Tibial nerve (tissue), 4 donors: ENCODE measurements around the gene DTNB. TPM values are rescaled to one million over a fixed set of nuclear protein-coding genes. Genes with fewer than 3 reads are reported as not detected.
"Not testable (repeated sequence)": the region's sequence is repeated elsewhere in the genome, so short reads cannot be mapped to it uniquely, and the experiment has no call there.

Experiments used
- DNase-seq, 2 donors: peaks; one replicate each; pipeline ENCODE4 v3.0.0-alpha.2; 2019; ENCODE audit warnings: low spot score in 2 of 2
- H3K27ac ChIP-seq, 4 donors: fragments of 200-600 bp; sonication (generic) in 3 of 4; one replicate each; pipeline ENCODE4 v1.5.1; 2017 to 2019; ENCODE audit warnings: mild to moderate bottlenecking in 1 of 4
- H3K27me3 ChIP-seq, 2 donors: fragments of 200-600 bp; sonication (generic) in 1 of 2; one replicate each; pipeline versions ENCODE4 v1.5.1 to v1.6.0; 2017 to 2019
- H3K36me3 ChIP-seq, 3 donors: fragments of 200-600 bp; sonication (generic); one replicate each; pipeline ENCODE4 v1.5.1; 2018 to 2019
- H3K4me1 ChIP-seq, 4 donors: fragments of 200-600 bp; sonication (generic) in 3 of 4; one replicate each; pipeline ENCODE4 v1.5.1; 2017 to 2019
- H3K4me3 ChIP-seq, 4 donors: fragments of 200-600 bp; sonication (generic) in 3 of 4; one replicate each; pipeline ENCODE4 v1.5.1; 2017 to 2019; ENCODE audit warnings: mild to moderate bottlenecking in 1 of 4, moderate library complexity in 1 of 4
- H3K9me3 ChIP-seq, 4 donors: fragments of 200-600 bp; sonication (generic) in 3 of 4; one replicate each; pipeline ENCODE4 v1.5.1; 2017 to 2019
- EP300 ChIP-seq, 2 donors: sonication (generic); formaldehyde crosslinking; IDR thresholded peaks; one replicate each; pipeline ENCODE4 v1.6.1; 2017; ENCODE audit warnings: antibody characterized with exemption in 2 of 2, mild to moderate bottlenecking in 1 of 2
- POLR2A ChIP-seq, 2 donors: fragments of 450-650 bp; IDR thresholded peaks; one replicate each; pipeline ENCODE4 v1.6.1; 2017; ENCODE audit warnings: antibody characterized with exemption in 2 of 2, mild to moderate bottlenecking in 2 of 2, moderate library complexity in 2 of 2
- WGBS, 2 donors: methylation state at CpG; one replicate each; pipeline ENCODE4 v1.1.5; 2018; 5-methylcytosine and 5-hydroxymethylcytosine counted together
- total RNA-seq, 4 donors: library from RNA; depleted of rRNA; stranded (reverse); fragments of >200 nt; gene quantifications; one replicate each; pipeline ENCODE4 v1.1.0, GENCODE V29; 2016
- TF ChIP-seq, protein P1 (sequence below), 5 experiments: fragments of 200-600 bp in 3 of 5; fragments of 450-650 bp in 2 of 5; sonication (generic) in 3 of 5; IDR thresholded peaks; one replicate each; pipeline ENCODE4 v1.5.1; 2016 to 2019; ENCODE audit warnings: antibody characterized with exemption in 5 of 5, mild to moderate bottlenecking in 3 of 5, moderate library complexity in 2 of 5

The DTNB gene
- total RNA-seq, 4 donors from 2014 or later = 9.4 to 18.6 (median 13.1) TPM

DNA sequence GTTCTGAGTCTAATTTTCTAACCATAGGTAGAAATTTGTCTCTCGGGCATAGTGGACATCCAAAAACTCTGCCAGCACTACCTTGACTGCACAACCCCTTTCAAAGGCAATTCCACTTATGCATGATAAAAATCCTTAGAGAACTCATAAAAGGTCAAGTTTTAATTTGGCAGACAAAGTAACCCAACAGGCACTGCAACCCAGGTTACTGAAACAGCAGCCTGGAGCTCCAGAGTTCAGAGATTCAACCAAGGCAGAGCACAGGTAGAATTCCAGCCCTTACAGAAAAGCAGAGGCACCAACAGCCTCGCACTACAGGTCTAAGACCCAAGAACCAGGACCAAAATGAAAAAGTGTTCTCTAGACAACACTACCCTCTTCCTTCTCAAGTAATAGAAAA, 1.8 kb downstream of the DTNB start:
- no peak overlapping the region for H3K27ac ChIP-seq
- H3K4me1 ChIP-seq = peaks cover 0 to 16% (median 6%) of the 10 kb centered on the region in 4 donors
- H3K9me3 ChIP-seq = no peaks in the 10 kb centered on the region
- no peak overlapping the region for H3K4me3 ChIP-seq
- 91 to 98% methylated on average over 2 of the region's 2 CpGs for WGBS, 2 donors
- no peaks in the 10 kb centered on the region for H3K36me3 ChIP-seq
- TF ChIP-seq, protein P1, sequence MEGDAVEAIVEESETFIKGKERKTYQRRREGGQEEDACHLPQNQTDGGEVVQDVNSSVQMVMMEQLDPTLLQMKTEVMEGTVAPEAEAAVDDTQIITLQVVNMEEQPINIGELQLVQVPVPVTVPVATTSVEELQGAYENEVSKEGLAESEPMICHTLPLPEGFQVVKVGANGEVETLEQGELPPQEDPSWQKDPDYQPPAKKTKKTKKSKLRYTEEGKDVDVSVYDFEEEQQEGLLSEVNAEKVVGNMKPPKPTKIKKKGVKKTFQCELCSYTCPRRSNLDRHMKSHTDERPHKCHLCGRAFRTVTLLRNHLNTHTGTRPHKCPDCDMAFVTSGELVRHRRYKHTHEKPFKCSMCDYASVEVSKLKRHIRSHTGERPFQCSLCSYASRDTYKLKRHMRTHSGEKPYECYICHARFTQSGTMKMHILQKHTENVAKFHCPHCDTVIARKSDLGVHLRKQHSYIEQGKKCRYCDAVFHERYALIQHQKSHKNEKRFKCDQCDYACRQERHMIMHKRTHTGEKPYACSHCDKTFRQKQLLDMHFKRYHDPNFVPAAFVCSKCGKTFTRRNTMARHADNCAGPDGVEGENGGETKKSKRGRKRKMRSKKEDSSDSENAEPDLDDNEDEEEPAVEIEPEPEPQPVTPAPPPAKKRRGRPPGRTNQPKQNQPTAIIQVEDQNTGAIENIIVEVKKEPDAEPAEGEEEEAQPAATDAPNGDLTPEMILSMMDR (IDR thresholded peaks at IDR 0.05) = no peak
- TF ChIP-seq POLR2A (IDR thresholded peaks at IDR 0.05) (no peak), EP300 (IDR thresholded peaks at IDR 0.05) (no peak)
- no peak for DNase-seq
- H3K27me3 ChIP-seq = no peaks in the 10 kb centered on the region

- DNase-seq = no peak
- H3K9me3 ChIP-seq = no peaks in the 10 kb centered on the region
- H3K4me1 ChIP-seq = peaks cover 0 to 18% (median 6%) of the 10 kb centered on the region in 4 donors
- no peaks in the 10 kb centered on the region for H3K36me3 ChIP-seq
- WGBS, 2 donors = 88 to 89% methylated on average over 7 of the region's 7 CpGs
- H3K27ac ChIP-seq = no peak overlapping the region
- no peaks in the 10 kb centered on the region for H3K27me3 ChIP-seq
- no peak overlapping the region for H3K4me3 ChIP-seq
- TF ChIP-seq POLR2A (IDR thresholded peaks at IDR 0.05) (no peak), EP300 (IDR thresholded peaks at IDR 0.05) (no peak)
- TF ChIP-seq, protein P1 (IDR thresholded peaks at IDR 0.05) = no peak
Observed at GRCh38 chr2:25669520-25669919, 3.9 kb downstream of the DTNB start.

DNA sequence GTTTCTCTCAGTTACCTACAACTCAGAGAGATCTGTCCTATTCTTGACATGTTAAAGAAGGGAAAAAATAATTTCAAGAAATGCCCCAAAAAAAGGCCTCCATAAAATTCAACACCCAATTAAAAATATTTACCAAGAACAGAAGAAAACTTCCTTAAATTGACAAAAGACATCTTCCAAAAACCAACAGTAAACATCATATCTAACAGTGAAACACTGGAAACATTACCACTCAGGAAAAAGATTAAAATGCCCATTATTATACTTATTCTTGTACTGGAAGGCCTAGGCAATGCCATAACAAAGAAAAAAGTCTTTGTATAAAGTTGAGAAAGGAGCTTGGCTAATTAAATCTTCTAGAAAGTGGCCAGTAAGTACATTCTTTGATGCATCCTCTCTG, 7.2 kb downstream of the DTNB start:
- TF ChIP-seq POLR2A (IDR thresholded peaks at IDR 0.05) (no peak), EP300 (IDR thresholded peaks at IDR 0.05) (no peak)
- TF ChIP-seq, protein P1 (IDR thresholded peaks at IDR 0.05) = no peak
- no peak overlapping the region for H3K4me3 ChIP-seq
- no peaks in the 10 kb centered on the region for H3K27me3 ChIP-seq
- H3K4me1 ChIP-seq = peaks cover 0 to 4% (median 0%) of the 10 kb centered on the region in 4 donors
- H3K27ac ChIP-seq = no peak overlapping the region
- no peaks in the 10 kb centered on the region for H3K9me3 ChIP-seq
- H3K36me3 ChIP-seq = no peaks in the 10 kb centered on the region
- no peak for DNase-seq

- H3K27me3 ChIP-seq, H3K36me3 ChIP-seq, H3K9me3 ChIP-seq, H3K4me3 ChIP-seq, H3K27ac ChIP-seq, DNase-seq, H3K4me1 ChIP-seq: not testable (repeated sequence)
- 55 to 59% methylated on average over 3 of the region's 3 CpGs for WGBS, 2 donors
Observed at GRCh38 chr2:25665429-25665828, 7.9 kb downstream of the DTNB start.

DNA sequence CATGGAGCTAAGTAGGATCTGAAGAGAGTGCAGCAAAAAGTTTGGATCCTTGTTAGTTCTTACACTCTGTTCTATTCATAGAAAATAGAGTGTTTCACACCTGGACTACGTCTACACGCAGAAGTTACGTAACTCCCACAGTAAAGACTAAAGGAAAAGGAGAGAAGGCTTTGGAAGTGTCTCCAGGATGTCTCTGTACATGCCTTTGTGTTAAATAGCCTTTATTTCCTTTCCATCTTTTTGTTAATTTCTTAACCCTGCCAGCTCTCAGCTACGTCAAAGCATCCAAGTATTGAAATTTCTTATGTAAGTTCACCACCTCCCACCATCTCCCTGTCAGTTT, 8.4 kb downstream of the DTNB start:
- TF ChIP-seq, protein P1 (IDR thresholded peaks at IDR 0.05) = no peak
- TF ChIP-seq POLR2A (IDR thresholded peaks at IDR 0.05) (no peak), EP300 (IDR thresholded peaks at IDR 0.05) (no peak)
- H3K9me3 ChIP-seq = no peaks in the 10 kb centered on the region
- 65 to 70% methylated on average over 4 of the region's 4 CpGs for WGBS, 2 donors
- DNase-seq = no peak
- no peak overlapping the region for H3K4me3 ChIP-seq
- no peaks in the 10 kb centered on the region for H3K36me3 ChIP-seq
- peaks cover 0 to 4% (median 0%) of the 10 kb centered on the region in 4 donors for H3K4me1 ChIP-seq
- no peak overlapping the region for H3K27ac ChIP-seq
- no peaks in the 10 kb centered on the region for H3K27me3 ChIP-seq
